Liver (tissue), 3 donors: ENCODE data around the gene MAPRE3.

Experiments used
- EGR1 ChIP-seq, 2 donors: IDR thresholded peaks; 2 replicates each; pipeline ENCODE4 v1.6.1; 2016 to 2018; ENCODE audit warnings: antibody characterized with exemption in 2 of 2, low read depth in 2 of 2
- YY1 ChIP-seq: IDR thresholded peaks from 2 replicates; pipeline ENCODE4 v1.6.1; 2016; ENCODE audit warnings: antibody characterized with exemption, mild to moderate bottlenecking
- TF ChIP-seq, protein P1 (sequence below): fragments of 150-350 bp; IDR thresholded peaks from 2 replicates; pipeline ENCODE4 v1.5.1; 2017; ENCODE audit warnings: improper control_type of control experiment, low read depth, low read length; ENCODE audit not compliant: missing input control
- TF ChIP-seq, protein P2 (sequence below): IDR thresholded peaks from 2 replicates; pipeline ENCODE4 v1.6.1; 2016; ENCODE audit warnings: antibody characterized with exemption, mild to moderate bottlenecking
- donor health status: healthy.
- donor health status: healthy.

DNA sequence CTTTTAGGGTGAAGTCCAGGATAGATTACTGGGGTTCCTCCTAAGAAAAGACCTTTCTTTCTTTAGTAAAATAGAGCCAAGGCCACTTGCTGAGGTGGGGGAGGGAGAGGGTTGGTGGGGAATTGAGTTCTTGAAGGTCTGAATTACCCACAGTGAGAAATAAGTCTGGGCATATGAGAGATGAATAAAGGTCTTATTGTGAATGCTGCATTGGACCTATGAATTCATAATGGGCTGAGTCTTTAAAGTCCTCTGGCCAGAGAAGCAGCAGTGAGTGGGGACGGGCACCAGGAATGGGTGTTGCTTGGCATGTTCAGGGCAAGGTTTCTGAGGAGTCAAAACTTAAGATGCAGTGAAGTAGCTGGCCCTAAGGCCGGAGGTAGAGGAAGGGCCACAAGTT, 10.5 kb downstream of the MAPRE3 start:
- TF ChIP-seq, protein P1, sequence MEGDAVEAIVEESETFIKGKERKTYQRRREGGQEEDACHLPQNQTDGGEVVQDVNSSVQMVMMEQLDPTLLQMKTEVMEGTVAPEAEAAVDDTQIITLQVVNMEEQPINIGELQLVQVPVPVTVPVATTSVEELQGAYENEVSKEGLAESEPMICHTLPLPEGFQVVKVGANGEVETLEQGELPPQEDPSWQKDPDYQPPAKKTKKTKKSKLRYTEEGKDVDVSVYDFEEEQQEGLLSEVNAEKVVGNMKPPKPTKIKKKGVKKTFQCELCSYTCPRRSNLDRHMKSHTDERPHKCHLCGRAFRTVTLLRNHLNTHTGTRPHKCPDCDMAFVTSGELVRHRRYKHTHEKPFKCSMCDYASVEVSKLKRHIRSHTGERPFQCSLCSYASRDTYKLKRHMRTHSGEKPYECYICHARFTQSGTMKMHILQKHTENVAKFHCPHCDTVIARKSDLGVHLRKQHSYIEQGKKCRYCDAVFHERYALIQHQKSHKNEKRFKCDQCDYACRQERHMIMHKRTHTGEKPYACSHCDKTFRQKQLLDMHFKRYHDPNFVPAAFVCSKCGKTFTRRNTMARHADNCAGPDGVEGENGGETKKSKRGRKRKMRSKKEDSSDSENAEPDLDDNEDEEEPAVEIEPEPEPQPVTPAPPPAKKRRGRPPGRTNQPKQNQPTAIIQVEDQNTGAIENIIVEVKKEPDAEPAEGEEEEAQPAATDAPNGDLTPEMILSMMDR, result no peak
- TF ChIP-seq EGR1 (IDR thresholded peaks at IDR 0.05; ENCODE audit: low read depth in 2 of 2) (no peak), YY1 (no peak)
- TF ChIP-seq, protein P2, sequence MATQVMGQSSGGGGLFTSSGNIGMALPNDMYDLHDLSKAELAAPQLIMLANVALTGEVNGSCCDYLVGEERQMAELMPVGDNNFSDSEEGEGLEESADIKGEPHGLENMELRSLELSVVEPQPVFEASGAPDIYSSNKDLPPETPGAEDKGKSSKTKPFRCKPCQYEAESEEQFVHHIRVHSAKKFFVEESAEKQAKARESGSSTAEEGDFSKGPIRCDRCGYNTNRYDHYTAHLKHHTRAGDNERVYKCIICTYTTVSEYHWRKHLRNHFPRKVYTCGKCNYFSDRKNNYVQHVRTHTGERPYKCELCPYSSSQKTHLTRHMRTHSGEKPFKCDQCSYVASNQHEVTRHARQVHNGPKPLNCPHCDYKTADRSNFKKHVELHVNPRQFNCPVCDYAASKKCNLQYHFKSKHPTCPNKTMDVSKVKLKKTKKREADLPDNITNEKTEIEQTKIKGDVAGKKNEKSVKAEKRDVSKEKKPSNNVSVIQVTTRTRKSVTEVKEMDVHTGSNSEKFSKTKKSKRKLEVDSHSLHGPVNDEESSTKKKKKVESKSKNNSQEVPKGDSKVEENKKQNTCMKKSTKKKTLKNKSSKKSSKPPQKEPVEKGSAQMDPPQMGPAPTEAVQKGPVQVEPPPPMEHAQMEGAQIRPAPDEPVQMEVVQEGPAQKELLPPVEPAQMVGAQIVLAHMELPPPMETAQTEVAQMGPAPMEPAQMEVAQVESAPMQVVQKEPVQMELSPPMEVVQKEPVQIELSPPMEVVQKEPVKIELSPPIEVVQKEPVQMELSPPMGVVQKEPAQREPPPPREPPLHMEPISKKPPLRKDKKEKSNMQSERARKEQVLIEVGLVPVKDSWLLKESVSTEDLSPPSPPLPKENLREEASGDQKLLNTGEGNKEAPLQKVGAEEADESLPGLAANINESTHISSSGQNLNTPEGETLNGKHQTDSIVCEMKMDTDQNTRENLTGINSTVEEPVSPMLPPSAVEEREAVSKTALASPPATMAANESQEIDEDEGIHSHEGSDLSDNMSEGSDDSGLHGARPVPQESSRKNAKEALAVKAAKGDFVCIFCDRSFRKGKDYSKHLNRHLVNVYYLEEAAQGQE, result no peak
